Omental fat pad (tissue), 4 donors: ENCODE measurements around the gene PPP2R3C. TPM values are rescaled to one million over a fixed set of nuclear protein-coding genes. Genes with fewer than 3 reads are reported as not detected.
A peak's percentile ranks its signal among the peaks of the same experiment; 100 is the strongest.

Experiments used
- ATAC-seq: fragments of 150-250 bp; one replicate; pipeline ENCODE4 v1.9.1; 2016; ENCODE audit warnings: mild to moderate bottlenecking, moderate library complexity; ENCODE audit not compliant: low FRiP score
- DNase-seq: peaks from one replicate; pipeline ENCODE4 v3.0.0-alpha.2; 2019; ENCODE audit warnings: low spot score
- total RNA-seq, 4 donors: library from RNA; depleted of rRNA; stranded (reverse); fragments of >200 nt; gene quantifications; one replicate each; pipeline ENCODE4 v1.1.0, GENCODE V29; 2016
- TF ChIP-seq, protein P1 (sequence below), 3 donors: fragments of 450-650 bp; IDR thresholded peaks; one replicate each; pipeline ENCODE4 v1.5.1; 2016 to 2017; ENCODE audit warnings: antibody characterized with exemption in 3 of 3, mild to moderate bottlenecking in 3 of 3, moderate library complexity in 2 of 3

Gene PPP2R3C
- total RNA-seq, result 10 to 100 TPM; 18.1 to 47.6 (median 25.7) TPM

- DNase-seq (peak; percentile 68), ATAC-seq (peak; percentile 93)
- TF ChIP-seq, protein P1, sequence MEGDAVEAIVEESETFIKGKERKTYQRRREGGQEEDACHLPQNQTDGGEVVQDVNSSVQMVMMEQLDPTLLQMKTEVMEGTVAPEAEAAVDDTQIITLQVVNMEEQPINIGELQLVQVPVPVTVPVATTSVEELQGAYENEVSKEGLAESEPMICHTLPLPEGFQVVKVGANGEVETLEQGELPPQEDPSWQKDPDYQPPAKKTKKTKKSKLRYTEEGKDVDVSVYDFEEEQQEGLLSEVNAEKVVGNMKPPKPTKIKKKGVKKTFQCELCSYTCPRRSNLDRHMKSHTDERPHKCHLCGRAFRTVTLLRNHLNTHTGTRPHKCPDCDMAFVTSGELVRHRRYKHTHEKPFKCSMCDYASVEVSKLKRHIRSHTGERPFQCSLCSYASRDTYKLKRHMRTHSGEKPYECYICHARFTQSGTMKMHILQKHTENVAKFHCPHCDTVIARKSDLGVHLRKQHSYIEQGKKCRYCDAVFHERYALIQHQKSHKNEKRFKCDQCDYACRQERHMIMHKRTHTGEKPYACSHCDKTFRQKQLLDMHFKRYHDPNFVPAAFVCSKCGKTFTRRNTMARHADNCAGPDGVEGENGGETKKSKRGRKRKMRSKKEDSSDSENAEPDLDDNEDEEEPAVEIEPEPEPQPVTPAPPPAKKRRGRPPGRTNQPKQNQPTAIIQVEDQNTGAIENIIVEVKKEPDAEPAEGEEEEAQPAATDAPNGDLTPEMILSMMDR (IDR thresholded peaks at IDR 0.05), result no peak
Measured at GRCh38 chr14:35121887-35122695, at the start of gene PPP2R3C, which contains the start of gene PRORP. Gene PPP2R3C, minus strand, starts transcription at chr14:35121990. Its CDS starts 31 bp downstream, at chr14:35121959. Gene PRORP, plus strand, starts transcription at chr14:35122552. Its CDS starts 694 bp downstream, at chr14:35123246.

DNA sequence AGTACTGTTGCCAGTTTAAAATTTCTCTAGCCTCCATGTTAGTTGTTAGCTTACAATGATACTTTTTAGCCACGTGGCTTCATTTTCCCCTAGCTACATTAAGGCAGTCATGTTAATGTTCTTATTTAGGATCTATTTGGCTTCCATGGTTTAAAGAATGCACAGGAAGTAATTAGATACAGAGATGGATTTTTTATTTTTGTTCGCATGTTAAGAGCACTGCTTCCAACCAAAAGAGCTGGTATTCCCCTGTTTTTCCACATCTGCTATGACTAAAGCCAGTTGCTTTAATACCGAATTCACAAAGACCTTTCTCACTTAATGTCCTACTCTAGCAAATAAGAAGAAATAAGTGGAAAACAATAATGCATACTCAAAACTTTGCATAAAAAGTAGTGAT is 45.7 kb upstream of the PPP2R3C start:
- DNase-seq, result no peak
- ATAC-seq, result no peak
- TF ChIP-seq, protein P1 (IDR thresholded peaks at IDR 0.05), result no peak

GRCh38 chr14:35164849-35165248 is 43.1 kb upstream of the PPP2R3C start:
- no peak for DNase-seq
- TF ChIP-seq, protein P1 (IDR thresholded peaks at IDR 0.05), result no peak
- ATAC-seq, result no peak

GRCh38 chr14:35163384-35163783 is 41.6 kb upstream of the PPP2R3C start:
- DNase-seq (no peak), ATAC-seq (no peak)
- TF ChIP-seq, protein P1 (IDR thresholded peaks at IDR 0.05), result no peak

DNA sequence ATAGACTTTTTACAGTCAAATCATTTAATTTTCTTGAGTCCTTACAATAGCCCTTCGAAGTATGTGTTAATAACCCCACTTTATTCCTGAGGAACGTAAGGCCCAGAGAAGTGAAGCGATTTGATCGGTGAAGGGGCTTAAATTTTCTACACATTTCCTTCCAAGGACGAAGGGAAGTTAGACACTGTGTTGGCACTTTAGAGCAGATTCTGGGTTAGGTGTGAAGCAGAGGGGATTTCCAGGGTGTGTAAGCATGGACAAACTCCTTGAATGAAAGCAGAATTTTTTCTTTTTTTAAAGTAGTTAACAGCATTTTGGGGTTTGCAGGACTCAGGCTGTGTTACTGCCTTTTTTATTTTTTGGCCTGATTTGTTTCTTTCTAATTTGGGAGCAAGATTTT is 39.4 kb upstream of the PPP2R3C start:
- ATAC-seq (no peak), DNase-seq (no peak)
- TF ChIP-seq, protein P1 (IDR thresholded peaks at IDR 0.05), result no peak

DNA sequence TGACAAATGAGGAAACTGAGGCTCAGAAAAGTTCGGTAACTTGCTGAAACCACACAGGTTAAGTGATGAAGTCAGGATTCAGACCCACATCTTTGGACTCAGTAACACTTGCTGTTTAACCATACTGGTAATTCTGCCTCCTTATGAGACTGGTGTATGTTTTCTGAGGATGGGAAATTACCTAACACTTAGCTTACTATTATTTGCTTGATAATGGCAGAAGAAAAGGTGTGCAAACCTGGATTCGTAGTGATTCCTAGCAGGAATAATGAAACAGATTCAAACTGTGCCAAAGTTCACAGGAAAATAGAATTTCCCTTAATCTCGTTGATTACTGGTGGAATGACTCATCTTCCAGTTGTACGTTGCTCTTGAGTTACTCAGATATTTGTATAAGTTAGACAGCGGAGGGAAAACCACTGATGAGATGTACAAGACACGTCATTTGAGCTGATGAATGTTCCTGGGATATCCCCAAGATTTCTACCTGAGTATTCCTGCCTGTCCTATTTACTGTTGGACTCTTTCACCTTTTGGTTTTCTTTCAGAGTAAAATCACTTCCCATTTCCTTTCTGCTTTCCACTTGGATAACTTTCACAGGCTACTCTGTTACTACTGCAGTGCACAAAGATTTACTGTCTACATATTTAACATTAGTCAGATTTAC is 38.1 kb upstream of the PPP2R3C start:
- DNase-seq, result no peak
- ATAC-seq, result peak; percentile 93
- TF ChIP-seq, protein P1 (IDR thresholded peaks at IDR 0.05), result no peak
